HEK293 (cell line): ENCODE data around the gene KRT40.

Source experiments
- CTCF ChIA-PET: fragments of 350-600 bp; formaldehyde crosslinking; extraction: SDS; loops from one replicate; lab custom pipeline; 2021; ENCODE audit warnings: antibody characterized with exemption; lab: Yijun Ruan, JAX
- POLR2A ChIA-PET: fragments of 300-600 bp; formaldehyde crosslinking; extraction: SDS; loops from one replicate; lab custom pipeline; 2020; ENCODE audit warnings: antibody characterized with exemption, inconsistent platforms; lab: Yijun Ruan, JAX
- H3K27ac ChIP-seq: fragments of 200-500 bp; sonication (Bioruptor generic); 2 replicates; pipeline ENCODE4 v1.5.1; 2014; ENCODE audit warnings: low read depth, low read length, control low read depth, inconsistent platforms; ENCODE audit errors: extremely low read depth
- H3K36me3 ChIP-seq, 2 experiments: fragments of 200-500 bp in 1 of 2; sonication (Bioruptor generic) in 1 of 2; 1 replicate in 1 of 2; 2 replicates in 1 of 2; pipeline ENCODE4 v1.5.1; 2014 to 2017; ENCODE audit warnings: inconsistent platforms in 2 of 2, low read length in 2 of 2; ENCODE audit not compliant: control insufficient read depth in 2 of 2, insufficient read depth in 1 of 2
- H3K4me1 ChIP-seq: fragments of 200-500 bp; sonication (Bioruptor generic); 2 replicates; pipeline ENCODE4 v1.5.1; 2014; ENCODE audit warnings: mild to moderate bottlenecking, low read length, inconsistent platforms; ENCODE audit not compliant: control insufficient read depth, insufficient read depth
- H3K4me3 ChIP-seq: 2 replicates; pipeline ENCODE4 v1.5.1; 2011; ENCODE audit warnings: low read depth, mild to moderate bottlenecking, control low read depth, low read length, moderate library complexity
- H3K9me3 ChIP-seq: fragments of 200-500 bp; sonication (Bioruptor generic); 2 replicates; pipeline ENCODE4 v1.5.1; 2014; ENCODE audit warnings: low read depth, low read length, inconsistent platforms; ENCODE audit not compliant: control insufficient read depth, insufficient read depth
- BCL6B ChIP-seq: fragments of 450-650 bp; formaldehyde crosslinking; IDR thresholded peaks from 2 replicates; pipeline ENCODE4 v1.5.1; 2017; ENCODE audit warnings: missing biosample characterization, missing genetic modification characterization
- GFI1B ChIP-seq: fragments of 450-650 bp; formaldehyde crosslinking; IDR thresholded peaks from 2 replicates; pipeline ENCODE4 v1.5.1; 2016; ENCODE audit warnings: missing biosample characterization, missing genetic modification characterization
- INSM2 ChIP-seq: fragments of 450-650 bp; formaldehyde crosslinking; IDR thresholded peaks from 2 replicates; pipeline ENCODE4 v1.5.1; 2016; ENCODE audit warnings: missing biosample characterization, missing genetic modification characterization
- SP3 ChIP-seq: fragments of 450-650 bp; formaldehyde crosslinking; IDR thresholded peaks from 2 replicates; pipeline ENCODE4 v1.5.1; 2016; ENCODE audit warnings: missing biosample characterization, missing genetic modification characterization
- SP7 ChIP-seq: fragments of 450-650 bp; formaldehyde crosslinking; IDR thresholded peaks from 2 replicates; pipeline ENCODE4 v1.5.1; 2016; ENCODE audit warnings: missing biosample characterization, missing genetic modification characterization
- ZBTB10 ChIP-seq: fragments of 450-650 bp; formaldehyde crosslinking; IDR thresholded peaks from 2 replicates; pipeline ENCODE4 v1.5.1; 2016; ENCODE audit warnings: missing biosample characterization, missing genetic modification characterization
- ZIC2 ChIP-seq: fragments of 450-650 bp; formaldehyde crosslinking; IDR thresholded peaks from 2 replicates; pipeline ENCODE4 v1.5.1; 2016; ENCODE audit warnings: missing biosample characterization, missing genetic modification characterization
- ZNF114 ChIP-seq: fragments of 450-650 bp; formaldehyde crosslinking; IDR thresholded peaks from 2 replicates; pipeline ENCODE4 v1.5.0; 2017; ENCODE audit warnings: missing biosample characterization, missing genetic modification characterization
- ZNF138 ChIP-seq: fragments of 450-650 bp; formaldehyde crosslinking; IDR thresholded peaks from 2 replicates; pipeline ENCODE4 v1.5.1; 2016; ENCODE audit warnings: missing biosample characterization, missing genetic modification characterization, borderline replicate concordance
- ZNF221 ChIP-seq: fragments of 450-650 bp; formaldehyde crosslinking; IDR thresholded peaks from 2 replicates; pipeline ENCODE4 v1.5.1; 2017; ENCODE audit warnings: missing biosample characterization, missing genetic modification characterization, borderline replicate concordance
- ZNF292 ChIP-seq: fragments of 450-650 bp; formaldehyde crosslinking; IDR thresholded peaks from 2 replicates; pipeline ENCODE4 v1.5.1; 2016; ENCODE audit warnings: low read depth, missing biosample characterization, missing genetic modification characterization, borderline replicate concordance
- ZNF501 ChIP-seq: fragments of 450-650 bp; formaldehyde crosslinking; IDR thresholded peaks from 2 replicates; pipeline ENCODE4 v1.5.1; 2016; ENCODE audit warnings: missing biosample characterization, missing genetic modification characterization
- ZNF518A ChIP-seq: fragments of 450-650 bp; formaldehyde crosslinking; conservative IDR thresholded peaks from 2 replicates; pipeline ENCODE4 v1.5.1; 2016; ENCODE audit warnings: low read depth, missing biosample characterization, missing genetic modification characterization
- ZNF561 ChIP-seq: fragments of 450-650 bp; IDR thresholded peaks from 2 replicates; pipeline ENCODE4 v1.5.1; 2018; ENCODE audit warnings: missing biosample characterization, missing genetic modification characterization, borderline replicate concordance
- ZNF629 ChIP-seq: fragments of 450-650 bp; formaldehyde crosslinking; IDR thresholded peaks from 2 replicates; pipeline ENCODE4 v1.5.1; 2017; ENCODE audit warnings: missing biosample characterization, missing genetic modification characterization
- ZNF639 ChIP-seq: fragments of 450-650 bp; formaldehyde crosslinking; IDR thresholded peaks from 2 replicates; pipeline ENCODE4 v1.5.1; 2016; ENCODE audit warnings: missing biosample characterization, missing genetic modification characterization
- ZNF645 ChIP-seq: fragments of 450-650 bp; formaldehyde crosslinking; IDR thresholded peaks from 2 replicates; pipeline ENCODE4; 2016; ENCODE audit warnings: missing biosample characterization, missing genetic modification characterization
- ZNF76 ChIP-seq: fragments of 450-650 bp; formaldehyde crosslinking; IDR thresholded peaks from 2 replicates; pipeline ENCODE4; 2016; ENCODE audit warnings: low read depth, missing biosample characterization, missing genetic modification characterization, borderline replicate concordance
- ZSCAN5A ChIP-seq: fragments of 450-650 bp; formaldehyde crosslinking; IDR thresholded peaks from 2 replicates; pipeline ENCODE4 v1.5.1; 2016; ENCODE audit warnings: missing biosample characterization, missing genetic modification characterization

Gene KRT40

GRCh38 chr17:41009936-41010335, 25.8 kb upstream of the KRT40 start (continued):
- no peak for TF ChIP-seq ZIC2
- no peak for TF ChIP-seq ZNF292
- TF ChIP-seq BCL6B: no peak
- no peak for TF ChIP-seq ZNF629 (tag by site-specific recombination)
- TF ChIP-seq ZNF76 (tag by site-specific recombination): no peak
- TF ChIP-seq ZNF518A: no peak
- TF ChIP-seq SP7 (tag by site-specific recombination): no peak
- TF ChIP-seq ZNF221 (tag by site-specific recombination): no peak
- TF ChIP-seq ZNF639 (tag by site-specific recombination): no peak

GRCh38 chr17:41009301-41009760, 25.2 kb upstream of the KRT40 start:
- no peaks in the 10 kb centered on the region for H3K36me3 ChIP-seq
- no peak for TF ChIP-seq ZNF114 (tag by site-specific recombination)
- TF ChIP-seq, all 188 proteins: peak for 0
- H3K4me1 ChIP-seq: no peaks in the 10 kb centered on the region
- no peaks in the 10 kb centered on the region for H3K9me3 ChIP-seq
- no peak overlapping the region for H3K27ac ChIP-seq
- POLR2A ChIA-PET: no interaction called here
- H3K4me3 ChIP-seq: no peak overlapping the region
- CTCF ChIA-PET: interaction anchor here (0.5 kb wide), 1 partner anchor 559 kb away, joined by 5 read pairs; no protein-coding TSS in a partner anchor

GRCh38 chr17:41008811-41009210, 24.7 kb upstream of the KRT40 start, which contains the start of gene KRTAP3-1:
Gene KRTAP3-1 (minus strand): TSS chr17:41009128. CDS start chr17:41009074, 54 bp downstream.
- H3K4me3 ChIP-seq: no peak within 1 kb of the TSS
- H3K9me3 ChIP-seq: no peaks in the 10 kb centered on the region
- CTCF ChIA-PET: interaction anchor here (0.5 kb wide), 1 partner anchor 640 kb away, joined by 3 read pairs; no protein-coding TSS in a partner anchor
- H3K36me3 ChIP-seq: no peaks in the 10 kb centered on the region
- H3K4me1 ChIP-seq: no peaks in the 10 kb centered on the region
- no peak within 1 kb of the TSS for H3K27ac ChIP-seq
- POLR2A ChIA-PET: no interaction called here
- TF ChIP-seq ZNF138 (tag by site-specific recombination) (no peak), ZNF645 (tag by site-specific recombination) (no peak), ZNF561 (no peak), ZNF501 (tag by site-specific recombination) (no peak), INSM2 (tag by site-specific recombination) (no peak), ZBTB10 (tag by site-specific recombination) (no peak), GFI1B (tag by site-specific recombination) (no peak), ZSCAN5A (tag by site-specific recombination) (no peak), SP3 (no peak)
